T-helper 2 cell treated with Interferon-gamma antibody and Interleukin-4, amounts not matched to agents 100 ng/mL and 5 ng/mL, for 36 hours (primary cell): ENCODE results near the gene CARD11. TPM values are rescaled to one million over a fixed set of nuclear protein-coding genes. Genes with fewer than 3 reads are reported as not detected.

Experiments used
- intact Hi-C: fragments of 100-400 bp; cut with micrococcal nuclease; formaldehyde crosslinking; loops from one replicate; pipeline ENCODE4 v1.15.1; 2023
- total RNA-seq: library from RNA; stranded (reverse); gene quantifications from 2 replicates; pipeline ENCODE4 v1.2.3, GENCODE V29; 2022

Gene CARD11
- total RNA-seq, 1 donor from 2014 or later = 104 TPM

DNA sequence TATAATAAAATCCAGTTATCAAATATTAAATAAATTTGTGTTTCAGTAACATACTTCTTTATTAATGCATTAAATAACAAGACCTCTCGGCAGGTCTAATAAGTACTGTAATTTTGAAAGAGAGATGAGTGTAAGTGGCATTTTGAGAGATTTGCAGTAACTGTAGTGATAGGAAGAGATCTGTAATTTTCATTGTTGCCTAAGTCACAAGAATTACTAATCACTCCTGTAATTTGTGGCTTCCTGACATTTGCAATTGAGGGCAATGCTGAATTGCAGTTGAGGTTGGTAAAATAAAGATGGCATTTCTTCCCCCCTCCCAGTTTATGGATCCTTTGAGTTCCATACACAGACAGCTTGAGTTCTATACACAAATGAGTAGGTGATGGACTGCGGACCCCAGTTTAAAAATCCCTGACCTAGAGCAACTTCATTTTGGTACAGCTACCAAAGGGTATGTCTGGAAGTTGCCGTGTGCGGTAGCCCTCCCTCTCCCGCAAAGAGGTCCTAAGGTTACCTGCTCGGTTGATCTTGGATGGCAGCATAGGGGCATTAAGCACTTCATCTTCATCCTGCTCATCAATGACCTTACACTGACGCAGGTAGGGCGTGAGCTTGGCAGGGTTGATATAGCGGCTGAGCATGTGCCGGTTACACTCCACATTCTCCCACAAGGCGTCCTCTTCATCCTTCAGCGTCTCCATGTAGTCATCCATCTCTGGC is 96.4 kb downstream of the CARD11 start:
- intact Hi-C loops = no loop called here

DNA sequence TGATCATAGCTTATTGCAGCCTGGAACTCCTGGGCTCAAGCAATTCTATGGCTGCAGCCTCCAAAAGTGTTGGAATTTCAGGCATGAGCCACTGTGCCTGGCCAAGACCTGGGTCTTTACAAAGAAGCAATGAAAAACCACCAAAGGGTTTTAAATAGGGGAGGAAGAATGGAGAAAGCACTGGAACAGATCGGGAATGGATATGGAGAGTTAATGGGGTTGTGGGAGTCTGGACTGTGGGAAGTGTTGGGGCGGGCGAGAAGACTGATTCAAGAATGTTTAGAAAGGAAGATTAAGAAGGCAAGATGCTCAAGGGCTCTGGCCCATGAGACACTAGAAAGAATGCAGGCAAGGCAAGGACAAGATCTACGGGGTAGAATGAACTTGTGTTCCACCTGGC is 98.5 kb downstream of the CARD11 start:
- intact Hi-C loops = no loop called here

DNA sequence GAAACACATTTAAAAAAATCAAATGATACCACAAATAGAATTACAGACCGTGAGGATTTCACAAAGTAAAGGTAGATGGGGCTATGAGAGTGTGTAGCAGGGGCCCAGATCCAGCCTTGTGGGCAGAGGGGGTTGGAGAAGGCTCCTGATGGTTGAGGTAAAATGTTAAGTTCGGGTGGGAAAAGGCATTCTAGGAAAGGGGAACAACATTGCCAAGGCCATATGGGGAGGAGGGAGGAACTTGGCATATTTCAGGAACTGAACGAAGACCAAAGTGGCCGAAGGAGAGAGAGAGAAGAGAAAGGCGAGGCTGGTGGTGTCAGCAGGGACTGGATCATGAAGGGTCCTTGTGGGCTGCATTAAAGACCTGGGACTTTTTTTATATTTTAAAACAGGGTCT is 98.9 kb downstream of the CARD11 start:
- intact Hi-C loops = no loop called here

DNA sequence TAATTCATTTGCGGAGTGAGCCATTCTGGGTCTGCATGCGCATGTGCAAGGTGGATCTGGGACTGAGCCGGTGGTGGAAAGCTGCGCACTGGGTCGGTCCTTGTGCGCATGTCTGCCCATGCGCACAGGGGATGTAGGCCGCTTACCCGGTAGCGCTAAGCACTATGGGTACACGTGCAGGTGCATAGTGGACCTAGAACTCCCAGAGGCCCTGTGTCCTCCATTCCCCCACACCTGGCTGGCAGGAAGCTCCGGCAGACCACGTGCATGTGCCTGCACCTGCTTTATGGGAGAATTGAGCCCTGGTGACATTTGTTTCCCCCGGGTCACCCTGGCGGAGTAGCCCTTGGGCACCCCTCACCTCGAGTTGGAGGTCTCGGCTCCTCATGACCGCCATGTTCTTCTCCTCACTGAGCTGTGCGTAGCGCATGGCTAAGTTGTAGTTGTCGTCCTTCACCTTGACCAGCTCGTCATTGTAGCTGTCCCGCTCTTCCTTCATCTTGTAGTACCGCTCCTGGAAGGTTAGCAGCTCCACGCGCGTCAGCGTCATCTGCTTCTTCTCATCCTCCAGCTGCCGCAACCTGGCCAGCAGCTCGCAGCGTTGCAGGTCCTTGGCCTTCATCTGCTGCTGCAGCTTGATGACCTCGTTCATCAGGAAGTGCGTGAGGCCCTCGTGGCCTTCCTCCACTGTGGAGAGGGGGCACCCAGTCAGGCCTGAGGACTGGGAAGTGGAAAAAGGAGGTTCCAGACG is 99.6 kb downstream of the CARD11 start:
- intact Hi-C loops = no loop called here

DNA sequence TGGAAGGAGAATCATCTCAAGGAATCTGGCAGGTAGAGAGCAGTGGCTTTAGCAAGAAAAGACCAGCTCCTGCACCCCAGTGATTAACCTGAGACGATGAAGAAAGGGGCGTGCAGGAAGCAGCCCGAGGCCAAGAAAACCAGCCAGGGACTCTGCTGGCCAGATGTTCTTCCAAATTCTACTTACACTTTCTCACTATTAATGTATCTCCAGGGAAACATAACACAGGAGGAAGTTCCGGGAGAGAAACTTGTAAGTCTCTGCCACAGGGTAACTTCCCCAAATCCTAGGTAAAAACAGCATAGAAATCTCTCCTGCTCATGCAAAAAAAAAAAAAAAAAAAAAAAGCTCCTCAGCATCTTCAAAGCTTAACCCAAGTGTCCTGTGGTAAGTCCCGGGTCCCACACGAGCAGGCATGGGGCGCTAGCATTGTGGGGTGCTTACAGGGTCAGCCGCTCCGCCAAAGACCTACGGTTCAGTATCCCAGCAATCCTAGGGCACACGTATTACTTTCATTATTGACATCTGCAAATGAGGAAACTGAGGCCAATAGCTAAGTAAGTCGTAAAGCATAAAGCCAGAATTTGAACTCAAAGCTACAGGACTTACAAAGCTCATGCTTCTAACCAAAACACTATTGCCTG is 102.3 kb downstream of the CARD11 start:
- intact Hi-C loops = no loop called here

DNA sequence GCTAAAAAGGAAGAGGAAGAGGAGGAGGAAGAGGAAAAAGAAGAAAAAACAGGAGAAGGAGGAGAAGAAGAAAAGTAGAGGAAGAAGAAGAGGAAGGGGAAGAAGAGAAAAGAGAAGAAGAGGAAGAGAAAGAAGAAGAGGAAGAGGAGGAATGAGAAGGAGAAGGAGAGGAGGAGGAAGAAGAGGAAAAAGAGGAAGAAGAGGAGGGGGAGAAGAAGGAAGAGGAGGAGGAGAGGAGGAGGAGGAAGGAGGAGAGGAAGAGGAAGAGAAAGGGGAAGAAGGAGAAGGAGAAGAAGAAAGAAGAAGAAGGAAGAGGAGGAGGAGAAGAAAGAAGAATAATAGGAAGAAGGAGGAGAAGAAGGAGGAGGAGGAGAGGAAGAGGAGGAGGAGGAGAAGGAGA is 103.2 kb downstream of the CARD11 start:
- intact Hi-C loops = no loop called here

DNA sequence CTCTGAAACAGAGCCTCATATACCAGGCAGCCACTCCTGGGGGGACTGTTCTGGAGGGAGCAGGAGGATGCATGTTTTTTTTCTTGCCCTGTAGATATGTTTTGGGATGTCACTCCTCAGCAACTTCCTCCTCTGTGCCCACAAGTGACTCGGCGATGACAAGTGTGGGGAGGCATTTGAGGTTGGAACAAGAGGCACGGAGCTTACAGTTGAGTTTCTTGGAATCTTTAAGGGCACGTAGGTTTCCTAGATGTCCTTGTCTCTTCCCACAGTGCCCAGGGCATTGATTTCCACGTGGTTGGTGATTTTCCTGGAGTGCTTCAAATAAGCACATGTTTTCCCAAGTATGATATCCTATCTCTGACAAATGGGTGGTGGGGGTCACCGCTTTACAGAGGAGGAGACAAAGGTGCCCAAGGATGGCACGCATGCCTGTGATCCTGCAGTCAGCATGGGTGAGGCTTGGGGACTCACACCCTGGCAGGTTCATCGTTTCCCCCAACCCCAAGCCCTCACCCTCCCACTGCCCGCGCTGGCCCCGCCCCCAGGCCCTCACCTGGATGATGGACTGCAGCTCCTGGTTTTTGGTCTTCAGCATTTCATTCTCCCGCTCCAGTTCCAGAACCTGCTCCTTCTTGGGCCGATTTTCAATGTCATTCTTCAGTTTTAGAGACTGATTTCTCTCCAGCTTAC is 104.3 kb downstream of the CARD11 start:
- intact Hi-C loops = no loop called here

DNA sequence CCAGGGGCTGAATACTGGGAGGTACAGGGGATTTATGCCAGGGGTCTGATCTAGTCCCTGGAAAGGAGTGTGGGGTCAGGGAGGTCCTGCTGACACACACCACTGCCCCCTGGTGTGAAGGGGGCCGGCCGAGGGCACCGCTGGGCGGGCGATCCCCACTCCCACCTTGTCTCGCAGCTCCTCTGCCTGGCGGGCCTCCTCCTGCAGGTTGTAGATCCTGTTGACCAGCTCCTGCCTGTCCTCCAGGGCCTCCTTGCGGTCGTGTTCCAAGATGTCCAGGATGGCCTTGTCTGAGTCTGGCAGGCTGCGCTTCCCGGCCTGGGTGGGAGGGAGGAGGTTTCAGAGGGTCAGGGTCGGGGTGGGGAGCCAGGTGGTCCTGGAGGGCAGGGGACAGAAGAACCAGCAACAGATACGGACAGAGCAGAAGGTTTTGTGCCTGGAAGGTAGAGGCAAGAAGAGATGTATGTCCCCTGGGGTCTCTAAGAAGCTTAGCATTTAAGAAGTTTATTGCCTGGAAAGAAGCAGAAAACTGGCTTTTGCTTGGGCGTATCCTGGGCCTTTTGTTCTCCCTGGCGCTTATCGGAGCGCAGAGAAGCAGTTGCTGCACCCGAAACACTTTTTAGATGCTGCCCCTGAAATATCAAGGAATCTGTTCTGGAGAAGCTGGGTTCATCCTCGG is 105.0 kb downstream of the CARD11 start:
- intact Hi-C loops = no loop called here

DNA sequence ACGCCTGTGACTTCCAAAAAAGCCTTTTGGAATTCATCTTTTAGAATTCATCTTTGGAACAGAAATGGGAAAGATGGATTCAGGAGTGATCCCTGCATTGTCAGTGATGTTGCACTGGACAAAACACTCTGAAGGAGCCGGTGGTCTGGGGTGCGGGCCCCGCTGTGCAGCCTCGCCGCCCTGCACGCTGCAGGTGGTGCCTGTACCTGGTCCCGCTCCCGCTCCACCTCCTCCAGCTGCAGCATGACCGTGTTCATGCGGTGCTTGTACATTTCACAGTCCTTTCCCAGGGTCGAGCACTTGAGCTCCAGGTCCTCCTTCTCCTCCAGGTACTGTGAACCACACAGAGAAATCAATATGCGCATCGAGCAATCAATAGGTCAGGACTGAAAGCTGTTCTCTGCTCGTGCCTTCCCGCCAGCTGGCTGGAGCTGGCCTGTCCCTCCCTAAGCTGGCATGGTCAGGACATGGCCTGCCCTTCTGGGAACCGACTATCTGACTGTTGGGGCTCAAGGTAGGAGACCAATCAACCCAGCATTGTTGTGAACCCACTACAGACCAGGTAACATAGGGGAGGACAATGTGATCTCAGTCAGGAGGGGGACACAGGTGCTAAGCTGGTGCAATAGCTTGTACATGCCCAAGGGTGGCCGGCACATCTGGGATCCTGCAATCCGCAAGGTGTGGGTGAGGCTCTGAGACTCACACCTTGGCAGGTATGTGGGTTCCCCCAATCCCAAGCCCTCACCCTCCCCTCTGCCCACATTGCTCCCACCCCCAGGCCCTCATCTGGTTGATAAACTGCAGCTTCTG is 105.8 kb downstream of the CARD11 start:
- intact Hi-C loops = no loop called here

DNA sequence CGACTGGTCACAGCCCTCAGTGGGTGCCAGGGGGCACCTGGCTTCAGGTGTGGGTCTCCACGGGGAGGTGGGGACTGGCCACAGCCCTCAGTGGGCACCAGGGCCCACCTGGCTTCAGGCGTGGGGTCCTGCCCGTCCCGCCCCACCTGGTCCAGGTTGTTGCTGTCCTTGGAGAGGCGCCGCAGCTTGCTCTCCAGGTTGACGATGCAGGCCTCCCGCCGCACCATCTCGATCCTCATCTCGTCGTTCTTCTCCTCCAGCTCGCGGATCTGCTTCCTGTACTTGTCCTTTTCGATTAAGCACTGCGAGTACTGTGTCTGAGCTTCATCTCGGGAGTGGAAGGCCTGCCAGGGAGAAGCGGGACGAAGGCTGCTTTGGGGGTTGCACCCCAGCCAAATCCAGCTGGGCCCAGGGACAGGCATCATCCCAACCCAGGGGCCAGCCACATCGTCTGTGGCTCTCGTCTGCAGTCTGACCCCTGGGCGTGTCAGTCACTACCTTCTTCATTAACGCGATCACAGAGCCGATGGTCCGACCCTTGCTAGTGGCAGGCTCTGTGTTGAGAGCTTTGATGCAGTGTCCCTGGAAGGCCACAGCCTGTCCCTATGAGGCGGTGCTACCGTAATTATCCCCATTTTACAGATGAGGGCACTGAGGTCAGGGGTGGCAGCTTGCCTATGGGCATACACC is 106.6 kb downstream of the CARD11 start:
- intact Hi-C loops = no loop called here

DNA sequence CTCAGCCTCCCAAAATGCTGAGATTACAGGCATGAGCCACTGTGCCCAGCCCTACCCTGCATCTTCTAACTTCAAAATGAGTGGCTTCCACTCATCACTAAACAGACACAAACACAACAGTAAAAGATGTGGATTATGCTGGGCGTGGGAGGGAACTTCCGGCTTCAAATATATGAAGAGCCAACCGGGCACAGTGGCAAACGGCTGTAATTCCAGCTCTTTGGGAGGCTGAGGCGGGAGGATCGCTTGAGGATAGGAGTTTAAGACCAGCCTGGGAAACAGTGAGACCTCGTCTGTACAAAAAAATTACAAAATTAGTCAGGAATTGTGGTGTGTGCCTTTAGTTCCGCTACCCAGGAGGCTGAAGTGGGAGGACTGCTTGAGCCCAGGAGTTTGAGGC is 107.4 kb downstream of the CARD11 start:
- intact Hi-C loops = no loop called here

DNA sequence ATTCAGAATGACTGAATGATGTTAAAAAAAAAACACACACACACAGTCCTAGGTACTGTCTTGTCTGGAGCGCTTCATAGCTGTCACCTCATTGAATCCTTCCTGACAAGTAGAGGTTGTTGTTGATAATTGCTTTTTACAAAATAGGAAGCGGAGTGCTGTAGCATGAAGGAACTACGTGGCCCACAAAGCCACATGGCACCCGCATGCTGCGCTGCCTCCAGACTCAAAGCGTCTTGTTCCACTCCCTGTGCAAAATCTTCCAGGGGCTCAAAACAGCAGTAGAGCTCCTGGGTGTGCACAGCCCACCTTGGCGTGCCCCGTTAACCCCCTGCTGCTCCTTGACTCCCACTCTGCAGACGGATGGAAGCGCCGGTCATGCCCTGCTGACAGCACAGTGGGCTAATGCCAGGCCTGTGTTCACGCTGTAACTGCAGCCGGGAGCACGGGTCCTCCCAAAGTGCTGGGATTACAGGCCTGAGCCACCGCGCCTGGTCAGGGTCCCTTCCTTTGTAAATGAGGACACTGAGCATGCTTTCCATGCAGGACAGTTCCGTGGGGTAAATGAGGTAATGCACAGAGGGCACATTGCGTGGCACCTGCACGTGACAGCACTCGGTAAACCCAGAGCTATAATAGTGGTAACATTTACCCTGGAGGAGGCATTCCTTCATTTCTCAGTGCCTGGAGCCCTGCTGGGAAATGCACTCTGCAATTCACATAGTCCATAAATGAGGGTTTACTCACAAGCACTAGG is 108.5 kb downstream of the CARD11 start:
- intact Hi-C loops = no loop called here

DNA sequence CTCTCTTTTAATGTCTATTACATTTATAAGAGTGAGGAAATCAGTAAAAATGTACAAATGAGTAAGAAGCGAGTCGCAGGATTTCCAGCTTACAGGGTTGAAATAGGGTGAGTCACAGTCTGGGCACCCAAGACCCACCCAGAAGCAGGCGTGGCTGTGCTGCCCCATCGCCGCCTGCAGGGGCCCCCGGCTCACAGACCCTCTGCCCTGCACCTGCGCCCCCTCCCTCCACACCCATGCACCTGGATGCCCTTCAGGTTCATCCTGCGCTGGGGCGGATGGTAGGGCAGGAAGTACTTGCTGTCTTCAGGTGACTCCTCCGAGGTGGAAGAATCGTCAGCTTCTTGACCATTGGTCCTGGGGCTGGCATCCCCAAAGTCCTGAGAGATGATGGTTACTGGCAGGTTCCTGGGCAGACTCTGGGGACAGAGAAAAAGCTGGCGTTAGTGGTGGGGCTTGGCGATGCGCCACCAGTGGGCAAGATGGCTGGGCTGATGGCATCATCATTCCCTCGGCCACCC is 109.4 kb downstream of the CARD11 start:
- intact Hi-C loops = no loop called here

DNA sequence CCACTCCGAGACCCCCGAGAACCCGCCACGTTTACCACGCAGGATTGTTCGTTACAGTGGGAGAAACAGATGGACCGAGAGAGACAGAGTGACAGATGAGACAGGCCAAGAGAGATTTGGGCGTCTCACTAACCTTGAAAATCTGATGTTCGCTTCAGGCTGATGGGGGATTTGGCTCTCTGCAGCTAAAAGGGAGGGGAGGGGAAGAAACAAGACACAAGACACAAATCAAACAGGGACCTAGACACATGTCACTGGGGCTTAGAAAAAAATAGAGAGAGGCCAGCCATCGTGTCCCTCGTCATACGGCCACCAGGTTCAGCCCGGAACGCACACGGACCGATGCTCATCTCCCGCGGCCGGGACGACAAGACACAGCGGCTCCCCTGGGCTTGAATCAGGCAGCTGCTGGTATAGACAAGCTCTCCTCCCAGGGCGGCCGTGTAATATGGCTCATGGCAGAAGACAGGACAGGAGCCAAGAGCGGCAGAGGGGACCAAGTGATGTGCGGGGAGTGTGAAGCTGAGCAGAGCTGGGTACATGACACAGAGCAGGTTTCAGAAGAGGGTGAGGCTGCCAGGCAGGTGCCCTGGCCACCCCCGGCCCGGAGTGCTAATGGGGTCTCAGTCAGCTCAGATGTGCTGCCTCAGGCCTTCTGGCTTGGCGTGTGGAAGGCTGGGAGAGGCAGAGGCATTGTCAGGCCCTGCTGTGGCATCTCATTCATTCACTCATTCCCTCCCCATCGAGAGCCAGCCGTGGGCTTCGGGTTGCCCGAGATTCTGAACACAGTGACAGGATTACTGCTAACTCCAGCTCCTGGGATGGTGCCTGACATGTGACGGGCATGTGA is 111.0 kb downstream of the CARD11 start:
- intact Hi-C loops = no loop called here

DNA sequence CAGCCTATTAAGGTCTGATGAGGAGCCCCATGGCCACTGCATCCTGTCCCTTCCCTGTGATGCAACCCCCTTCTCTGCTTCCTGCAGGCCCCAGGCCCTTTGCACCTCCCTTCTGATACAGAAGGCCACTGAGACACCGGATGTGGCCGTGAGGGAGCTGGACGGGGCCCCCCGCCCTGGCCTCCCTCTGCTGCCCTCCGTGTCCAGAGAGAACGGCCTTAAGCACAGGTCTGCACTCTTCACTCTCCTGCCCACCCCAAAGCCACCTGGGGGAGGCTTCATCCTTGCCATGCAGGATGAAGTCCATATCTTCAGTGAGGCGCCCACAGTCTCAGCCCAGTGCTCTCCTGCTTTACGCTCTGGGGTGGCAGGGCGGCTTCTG is 112.6 kb downstream of the CARD11 start:
- intact Hi-C loops = no loop called here

DNA sequence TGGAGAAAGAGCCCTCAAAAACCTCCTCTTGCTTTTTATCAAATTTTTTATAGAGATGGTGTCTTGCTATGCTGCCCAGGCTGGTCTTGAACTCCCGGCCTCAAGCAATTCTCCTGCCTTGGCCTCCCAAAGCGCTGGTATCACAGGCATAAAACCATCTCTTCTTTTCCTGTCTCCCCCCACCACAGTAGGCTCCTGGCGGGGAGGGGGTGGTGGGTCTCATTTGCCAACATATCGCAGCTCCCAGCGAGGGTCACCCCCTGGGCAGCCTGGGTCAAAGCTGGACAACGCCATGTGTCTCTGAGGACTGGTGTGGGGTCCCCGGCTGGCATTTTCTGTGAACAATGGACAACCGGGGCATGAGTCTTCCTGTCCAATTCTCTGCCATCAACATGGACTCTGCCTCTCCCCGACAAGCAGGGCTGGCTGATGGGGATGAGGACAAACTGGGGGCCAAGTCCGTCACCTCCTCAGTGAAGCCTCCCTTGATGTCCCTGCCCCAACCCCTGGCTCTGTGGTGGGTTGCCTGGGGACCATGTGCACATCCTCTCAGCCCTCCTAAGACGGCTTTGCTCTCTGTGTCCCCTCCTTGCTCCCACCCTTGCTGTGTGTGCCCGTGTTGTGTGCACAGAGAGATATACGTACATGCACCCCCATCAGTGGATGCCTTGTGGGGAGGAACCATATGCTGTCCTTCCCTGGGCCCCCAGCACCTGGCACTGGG is 113.2 kb downstream of the CARD11 start:
- intact Hi-C loops = no loop called here
